ENCODE data around the gene KANSL1L.

The KANSL1L gene

DNA sequence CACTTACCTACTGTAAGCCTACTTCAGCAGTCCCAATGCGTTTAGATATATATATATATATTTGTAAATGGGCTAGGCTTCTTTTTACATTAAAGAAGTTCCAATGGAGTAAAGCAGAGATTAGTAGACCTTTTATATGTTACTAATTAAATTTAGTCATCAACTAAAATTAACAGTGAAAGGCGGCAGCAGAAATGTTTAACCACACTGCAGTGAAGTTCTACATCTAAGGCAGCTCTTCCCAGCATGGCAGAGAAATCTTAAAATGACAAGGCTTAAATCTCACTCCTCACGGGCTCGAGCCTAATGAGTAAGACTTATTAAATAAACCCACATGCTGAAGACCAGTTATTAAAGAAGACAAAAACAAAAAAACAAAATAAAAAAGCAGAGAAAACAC, 19.1 kb upstream of the KANSL1L start:
- no peaks in the 10 kb centered on the region for H3K27me3 ChIP-seq (ENCODE audit: control insufficient read depth in 3 of 3, insufficient read depth in 3 of 3, low read depth in 1 of 3, low read length in 3 of 3)
- H2AK5ac ChIP-seq (ENCODE audit: low read depth, low read length) = no peak overlapping the region
- H3K4me1 ChIP-seq (ENCODE audit: control insufficient read depth in 2 of 2, insufficient read depth in 1 of 2, low read depth in 1 of 2, low read length in 2 of 2) = no peaks in the 10 kb centered on the region
- H2BK12ac ChIP-seq (ENCODE audit: low read length) = no peak overlapping the region
- H3K14ac ChIP-seq (ENCODE audit: low read length) = no peak overlapping the region
- no peak overlapping the region for H3K4ac ChIP-seq (ENCODE audit: low read length)
- no peak overlapping the region for H3K4me3 ChIP-seq (ENCODE audit: low read length in 2 of 2)
- H3K79me1 ChIP-seq (ENCODE audit: low read depth, low read length) = no peaks in the 10 kb centered on the region
- no peak overlapping the region for H2BK5ac ChIP-seq (ENCODE audit: low read length)
- no peaks in the 10 kb centered on the region for H3K9me3 ChIP-seq (replicated peaks in 1 of 2; ENCODE audit: control insufficient read depth in 2 of 2, insufficient read depth in 1 of 2, low read depth in 1 of 2, low read length in 2 of 2)
- no peak overlapping the region for H4K91ac ChIP-seq (ENCODE audit: low read depth, low read length, poor library complexity)
- H2AFZ ChIP-seq (ENCODE audit: low read length) = no peak overlapping the region
- no peak overlapping the region for H2BK120ac ChIP-seq (ENCODE audit: low read depth, low read length)
- no peak overlapping the region for H3K23ac ChIP-seq (ENCODE audit: low read depth, low read length, poor library complexity)
- no CpG with 5 or more reads among the region's 4 CpGs for WGBS, 2 donors (ENCODE audit: extremely low coverage in 2 of 2, insufficient read length in 2 of 2, insufficient replicate concordance in 1 of 2)
- H3K4me2 ChIP-seq (ENCODE audit: insufficient read depth, low read length, poor library complexity, severe bottlenecking) = no peak overlapping the region
- no peak overlapping the region for H4K8ac ChIP-seq (ENCODE audit: low read depth, low read length)
- H2BK15ac ChIP-seq (ENCODE audit: low read length) = no peak overlapping the region
- H3K18ac ChIP-seq (ENCODE audit: low read length) = no peak overlapping the region
- no peak for DNase-seq (ENCODE audit: low spot score)
- no peaks in the 10 kb centered on the region for H3K36me3 ChIP-seq (replicated peaks in 1 of 2; ENCODE audit: control insufficient read depth in 2 of 2, insufficient read depth in 2 of 2, low read length in 2 of 2)
- no peak overlapping the region for H3K27ac ChIP-seq (replicated peaks; ENCODE audit: low read length)
- H3K9ac ChIP-seq (ENCODE audit: low read depth, low read length, poor library complexity) = no peak overlapping the region

DNA sequence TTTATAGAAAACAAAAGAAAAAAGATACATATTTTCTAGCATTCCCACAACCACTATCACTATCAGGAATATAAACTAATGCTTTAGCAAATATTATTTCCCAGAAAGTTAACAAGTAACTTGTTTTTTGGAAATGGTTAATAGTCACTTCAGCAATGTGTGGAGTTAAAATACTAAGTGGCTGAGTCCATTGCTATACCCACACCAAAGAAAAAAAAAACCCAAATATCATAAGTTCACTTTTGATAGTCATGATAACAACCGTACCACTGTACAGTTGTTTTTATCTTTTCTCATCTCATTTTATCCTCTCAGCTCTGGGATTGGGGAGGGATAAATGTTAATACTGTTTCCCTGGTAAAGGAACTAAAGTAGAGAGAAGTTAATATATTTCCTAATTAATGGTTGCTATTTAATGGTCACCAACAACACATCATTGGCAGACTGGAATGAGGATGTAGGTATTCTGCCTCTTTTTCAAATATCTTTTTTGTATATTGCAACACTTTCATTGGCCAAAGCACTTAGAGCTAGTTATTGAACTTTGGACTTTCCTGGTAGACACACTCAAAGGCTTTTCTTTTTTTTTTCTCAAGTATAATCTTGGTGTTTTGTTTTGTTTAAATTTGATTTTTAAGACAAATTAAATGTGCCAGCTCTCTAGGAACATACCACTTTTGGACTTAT, 18.4 kb upstream of the KANSL1L start:
- H3K4me1 ChIP-seq (ENCODE audit: control insufficient read depth in 2 of 2, insufficient read depth in 1 of 2, low read depth in 1 of 2, low read length in 2 of 2) = no peaks in the 10 kb centered on the region
- no peak overlapping the region for H2BK12ac ChIP-seq (ENCODE audit: low read length)
- no peak for DNase-seq (ENCODE audit: low spot score)
- H3K9ac ChIP-seq (ENCODE audit: low read depth, low read length, poor library complexity) = no peak overlapping the region
- no peak overlapping the region for H2AFZ ChIP-seq (ENCODE audit: low read length)
- no peaks in the 10 kb centered on the region for H3K27me3 ChIP-seq (ENCODE audit: control insufficient read depth in 3 of 3, insufficient read depth in 3 of 3, low read depth in 1 of 3, low read length in 3 of 3)
- no peak overlapping the region for H2BK120ac ChIP-seq (ENCODE audit: low read depth, low read length)
- no peak overlapping the region for H3K27ac ChIP-seq (replicated peaks; ENCODE audit: low read length)
- H3K9me3 ChIP-seq (replicated peaks in 1 of 2; ENCODE audit: control insufficient read depth in 2 of 2, insufficient read depth in 1 of 2, low read depth in 1 of 2, low read length in 2 of 2) = no peaks in the 10 kb centered on the region
- no peak overlapping the region for H3K4ac ChIP-seq (ENCODE audit: low read length)
- H4K91ac ChIP-seq (ENCODE audit: low read depth, low read length, poor library complexity) = no peak overlapping the region
- no peak overlapping the region for H3K4me2 ChIP-seq (ENCODE audit: insufficient read depth, low read length, poor library complexity, severe bottlenecking)
- H3K18ac ChIP-seq (ENCODE audit: low read length) = no peak overlapping the region
- no peak overlapping the region for H2BK5ac ChIP-seq (ENCODE audit: low read length)
- no peak overlapping the region for H3K23ac ChIP-seq (ENCODE audit: low read depth, low read length, poor library complexity)
- no peak overlapping the region for H2BK15ac ChIP-seq (ENCODE audit: low read length)
- no peak overlapping the region for H3K14ac ChIP-seq (ENCODE audit: low read length)
- no peaks in the 10 kb centered on the region for H3K36me3 ChIP-seq (replicated peaks in 1 of 2; ENCODE audit: control insufficient read depth in 2 of 2, insufficient read depth in 2 of 2, low read length in 2 of 2)
- no peak overlapping the region for H3K4me3 ChIP-seq (ENCODE audit: low read length in 2 of 2)
- WGBS, 2 donors (ENCODE audit: extremely low coverage in 2 of 2, insufficient read length in 2 of 2, insufficient replicate concordance in 1 of 2) = no CpG with 5 or more reads among the region's 1 CpG
- H3K79me1 ChIP-seq (ENCODE audit: low read depth, low read length) = no peaks in the 10 kb centered on the region
- no peak overlapping the region for H2AK5ac ChIP-seq (ENCODE audit: low read depth, low read length)
- no peak overlapping the region for H4K8ac ChIP-seq (ENCODE audit: low read depth, low read length)

DNA sequence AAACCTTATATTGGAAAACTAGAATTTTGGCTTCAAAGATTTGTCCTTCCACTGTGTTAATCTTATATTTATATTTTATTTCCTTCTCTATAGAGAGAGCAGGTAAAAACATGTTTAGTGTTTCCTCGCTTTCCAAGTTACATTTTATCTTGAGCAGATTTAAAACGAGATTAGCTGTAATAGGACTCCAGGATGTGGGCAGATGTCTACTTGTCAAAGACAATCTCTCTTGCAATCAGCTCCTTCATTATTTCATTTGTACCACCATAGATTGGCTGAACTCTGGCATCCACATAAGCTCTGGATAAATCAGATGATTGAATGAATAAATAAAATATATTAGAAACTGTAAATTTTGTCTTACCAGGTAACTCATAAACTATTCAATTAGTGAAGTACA, 17.5 kb upstream of the KANSL1L start:
- H3K9me3 ChIP-seq (replicated peaks in 1 of 2; ENCODE audit: control insufficient read depth in 2 of 2, insufficient read depth in 1 of 2, low read depth in 1 of 2, low read length in 2 of 2) = no peaks in the 10 kb centered on the region
- no peak overlapping the region for H2BK12ac ChIP-seq (ENCODE audit: low read length)
- H3K27ac ChIP-seq (replicated peaks; ENCODE audit: low read length) = no peak overlapping the region
- DNase-seq (ENCODE audit: low spot score) = no peak
- no peaks in the 10 kb centered on the region for H3K27me3 ChIP-seq (ENCODE audit: control insufficient read depth in 3 of 3, insufficient read depth in 3 of 3, low read depth in 1 of 3, low read length in 3 of 3)
- no peak overlapping the region for H2AFZ ChIP-seq (ENCODE audit: low read length)
- H2AK5ac ChIP-seq (ENCODE audit: low read depth, low read length) = no peak overlapping the region
- H3K4me2 ChIP-seq (ENCODE audit: insufficient read depth, low read length, poor library complexity, severe bottlenecking) = no peak overlapping the region
- no peak overlapping the region for H2BK120ac ChIP-seq (ENCODE audit: low read depth, low read length)
- H3K4me3 ChIP-seq (ENCODE audit: low read length in 2 of 2) = no peak overlapping the region
- no peak overlapping the region for H2BK15ac ChIP-seq (ENCODE audit: low read length)
- H2BK5ac ChIP-seq (ENCODE audit: low read length) = no peak overlapping the region
- H3K23ac ChIP-seq (ENCODE audit: low read depth, low read length, poor library complexity) = no peak overlapping the region
- no peaks in the 10 kb centered on the region for H3K79me1 ChIP-seq (ENCODE audit: low read depth, low read length)
- WGBS, 2 donors (ENCODE audit: extremely low coverage in 2 of 2, insufficient read length in 2 of 2, insufficient replicate concordance in 1 of 2) = no CpG with 5 or more reads among the region's 2 CpGs
- H4K91ac ChIP-seq (ENCODE audit: low read depth, low read length, poor library complexity) = no peak overlapping the region
- no peak overlapping the region for H3K9ac ChIP-seq (ENCODE audit: low read depth, low read length, poor library complexity)
- no peaks in the 10 kb centered on the region for H3K36me3 ChIP-seq (replicated peaks in 1 of 2; ENCODE audit: control insufficient read depth in 2 of 2, insufficient read depth in 2 of 2, low read length in 2 of 2)
- no peak overlapping the region for H3K4ac ChIP-seq (ENCODE audit: low read length)
- no peak overlapping the region for H3K14ac ChIP-seq (ENCODE audit: low read length)
- H3K18ac ChIP-seq (ENCODE audit: low read length) = no peak overlapping the region
- H3K4me1 ChIP-seq (ENCODE audit: control insufficient read depth in 2 of 2, insufficient read depth in 1 of 2, low read depth in 1 of 2, low read length in 2 of 2) = no peaks in the 10 kb centered on the region
- H4K8ac ChIP-seq (ENCODE audit: low read depth, low read length) = no peak overlapping the region

DNA sequence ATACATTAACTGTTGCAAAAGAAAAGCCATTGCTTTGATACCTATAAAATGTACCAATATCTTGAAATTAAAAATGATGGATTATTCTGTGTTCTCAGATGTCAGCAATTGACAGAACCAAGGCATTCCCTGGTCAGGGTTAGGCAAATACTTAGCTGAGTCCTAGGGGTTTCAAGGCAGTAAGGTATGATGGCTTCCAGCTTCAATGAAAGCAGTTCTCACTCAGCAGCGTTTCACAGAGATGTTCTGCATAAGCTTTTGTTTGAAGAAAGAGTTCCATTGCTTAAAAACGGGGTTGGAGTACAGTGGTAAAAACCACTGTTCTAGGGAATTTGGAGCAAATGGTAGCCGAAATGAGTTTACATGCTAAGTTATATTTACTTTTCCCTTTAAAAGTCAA, 17.0 kb upstream of the KANSL1L start:
- Histone ChIP-seq H2AFZ (ENCODE audit: low read length) (no peak overlapping the region), H3K27ac (replicated peaks; ENCODE audit: low read length) (no peak overlapping the region), H3K4me1 (ENCODE audit: control insufficient read depth in 2 of 2, insufficient read depth in 1 of 2, low read depth in 1 of 2, low read length in 2 of 2) (no peaks in the 10 kb centered on the region), H2BK5ac (ENCODE audit: low read length) (no peak overlapping the region), H3K4me3 (ENCODE audit: low read length in 2 of 2) (no peak overlapping the region), H3K14ac (ENCODE audit: low read length) (no peak overlapping the region), H4K91ac (ENCODE audit: low read depth, low read length, poor library complexity) (no peak overlapping the region), H3K27me3 (ENCODE audit: control insufficient read depth in 3 of 3, insufficient read depth in 3 of 3, low read depth in 1 of 3, low read length in 3 of 3) (no peaks in the 10 kb centered on the region), H4K8ac (ENCODE audit: low read depth, low read length) (no peak overlapping the region), H2BK120ac (ENCODE audit: low read depth, low read length) (no peak overlapping the region), H2AK5ac (ENCODE audit: low read depth, low read length) (no peak overlapping the region), H3K4me2 (ENCODE audit: insufficient read depth, low read length, poor library complexity, severe bottlenecking) (no peak overlapping the region), H3K79me1 (ENCODE audit: low read depth, low read length) (no peaks in the 10 kb centered on the region), H3K36me3 (replicated peaks in 1 of 2; ENCODE audit: control insufficient read depth in 2 of 2, insufficient read depth in 2 of 2, low read length in 2 of 2) (no peaks in the 10 kb centered on the region), H3K18ac (ENCODE audit: low read length) (no peak overlapping the region), H2BK15ac (ENCODE audit: low read length) (no peak overlapping the region), H3K4ac (ENCODE audit: low read length) (no peak overlapping the region), H3K9me3 (replicated peaks in 1 of 2; ENCODE audit: control insufficient read depth in 2 of 2, insufficient read depth in 1 of 2, low read depth in 1 of 2, low read length in 2 of 2) (no peaks in the 10 kb centered on the region), H3K23ac (ENCODE audit: low read depth, low read length, poor library complexity) (no peak overlapping the region), H3K9ac (ENCODE audit: low read depth, low read length, poor library complexity) (no peak overlapping the region), H2BK12ac (ENCODE audit: low read length) (no peak overlapping the region)
- DNase-seq (ENCODE audit: low spot score) = no peak
- no CpG with 5 or more reads among the region's 3 CpGs for WGBS, 2 donors (ENCODE audit: extremely low coverage in 2 of 2, insufficient read length in 2 of 2, insufficient replicate concordance in 1 of 2)
